HepG2 (cell line): ENCODE data around the gene TECPR1.
A peak's percentile ranks its signal among the peaks of the same experiment; 100 is the strongest.

Experiments
- ASH2L ChIP-seq: fragments of 300-600, 200-600 bp; sonication (generic); IDR thresholded peaks from 2 replicates; pipeline ENCODE4 v1.7.0; 2017; ENCODE audit warnings: low read depth, mild to moderate bottlenecking, moderate library complexity, mixed read lengths, low read length; ENCODE audit not compliant: insufficient read length
- GTF2F1 ChIP-seq: fragments of 150-350 bp; IDR thresholded peaks from 2 replicates; pipeline ENCODE4 v1.6.1; 2014; ENCODE audit warnings: low read length
- HNRNPK ChIP-seq: fragments of 200-400 bp; formaldehyde crosslinking; IDR thresholded peaks from 2 replicates; pipeline ENCODE4 v1.6.1; 2018; ENCODE audit warnings: low read length, low read depth, moderate library complexity, mild to moderate bottlenecking; ENCODE audit not compliant: poor library complexity, severe bottlenecking
- NFE2L2 ChIP-seq: fragments of 150-350 bp; IDR thresholded peaks from 2 replicates; pipeline ENCODE4 v1.6.1; 2014; ENCODE audit warnings: low read length
- RBFOX2 ChIP-seq: fragments of 200-400 bp; formaldehyde crosslinking; IDR thresholded peaks from 2 replicates; pipeline ENCODE4 v1.6.1; 2017; ENCODE audit warnings: low read depth, mild to moderate bottlenecking, low read length
- RFX1 ChIP-seq: fragments of 450-650 bp; IDR thresholded peaks from 2 replicates; pipeline ENCODE4 v1.6.1; 2017
- ZFX ChIP-seq: sonication (generic); formaldehyde crosslinking; IDR thresholded peaks from 2 replicates; pipeline ENCODE4 v1.4.0; 2020; ENCODE audit warnings: mild to moderate bottlenecking, low read depth, missing genetic modification reagents, moderate library complexity
- ZNF138 ChIP-seq: sonication (generic); formaldehyde crosslinking; IDR thresholded peaks from 2 replicates; pipeline ENCODE4 v1.5.0; 2020; ENCODE audit warnings: mild to moderate bottlenecking, low read depth, missing genetic modification reagents
- TF ChIP-seq, protein P1 (sequence below): sonication (generic); formaldehyde crosslinking; IDR thresholded peaks from 2 replicates; pipeline ENCODE4 v1.4.0; 2020; ENCODE audit warnings: missing genetic modification reagents, borderline replicate concordance
- TF ChIP-seq, protein P2 (sequence below), 2 experiments: IDR thresholded peaks; 2 replicates each; pipeline ENCODE4 v1.6.1; 2011 to 2012; ENCODE audit warnings: low read length in 2 of 2, borderline replicate concordance in 1 of 2, low read depth in 1 of 2, mild to moderate bottlenecking in 1 of 2, moderate library complexity in 1 of 2
- TF ChIP-seq, protein P3 (sequence below): sonication (generic); formaldehyde crosslinking; IDR thresholded peaks from 2 replicates; pipeline ENCODE4 v1.5.0; 2020; ENCODE audit warnings: mild to moderate bottlenecking, missing genetic modification reagents, moderate library complexity

DNA sequence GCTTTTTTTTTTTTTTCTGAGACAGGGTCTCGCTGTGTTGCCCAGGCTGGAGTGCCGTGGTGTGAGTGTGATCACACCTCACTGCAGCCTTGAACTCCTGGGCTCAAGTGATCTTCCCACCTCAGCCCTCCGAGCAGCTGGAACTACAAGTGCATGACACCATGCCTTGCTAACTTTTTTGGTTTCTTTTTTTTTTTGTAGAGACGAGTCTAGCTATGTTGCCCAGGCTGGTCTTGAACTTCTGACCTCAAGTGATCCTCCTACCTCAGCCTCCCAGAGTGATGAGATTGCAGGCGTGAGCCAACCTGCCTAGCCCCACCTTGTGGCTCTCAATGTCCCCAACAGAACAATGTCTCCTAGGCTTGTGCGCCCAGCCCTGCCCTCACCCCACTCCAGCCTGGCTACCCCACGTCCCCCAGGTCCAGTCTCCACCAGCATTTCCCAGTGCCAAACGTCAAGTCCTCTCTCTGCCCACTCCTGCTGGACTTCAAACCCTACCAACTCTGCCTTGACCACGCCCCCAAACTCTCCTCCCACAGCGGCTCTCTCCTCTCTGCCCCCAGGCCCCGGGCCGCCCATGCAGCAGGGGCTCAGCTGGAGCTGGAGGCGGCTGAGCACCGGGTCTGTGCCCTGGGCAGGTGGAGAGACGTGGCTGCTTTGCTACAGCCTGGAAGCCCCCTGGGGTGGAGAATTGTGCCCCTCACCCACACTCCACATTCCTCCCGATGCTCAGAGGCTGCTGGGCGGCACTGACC is 21.9 kb downstream of the TECPR1 start:
- no peak for TF ChIP-seq NFE2L2
- TF ChIP-seq ZNF138 (CRISPR knock-in tag) = no peak
- no peak for TF ChIP-seq ASH2L
- no peak for TF ChIP-seq RFX1
- TF ChIP-seq ZFX = no peak
- TF ChIP-seq, protein P1, sequence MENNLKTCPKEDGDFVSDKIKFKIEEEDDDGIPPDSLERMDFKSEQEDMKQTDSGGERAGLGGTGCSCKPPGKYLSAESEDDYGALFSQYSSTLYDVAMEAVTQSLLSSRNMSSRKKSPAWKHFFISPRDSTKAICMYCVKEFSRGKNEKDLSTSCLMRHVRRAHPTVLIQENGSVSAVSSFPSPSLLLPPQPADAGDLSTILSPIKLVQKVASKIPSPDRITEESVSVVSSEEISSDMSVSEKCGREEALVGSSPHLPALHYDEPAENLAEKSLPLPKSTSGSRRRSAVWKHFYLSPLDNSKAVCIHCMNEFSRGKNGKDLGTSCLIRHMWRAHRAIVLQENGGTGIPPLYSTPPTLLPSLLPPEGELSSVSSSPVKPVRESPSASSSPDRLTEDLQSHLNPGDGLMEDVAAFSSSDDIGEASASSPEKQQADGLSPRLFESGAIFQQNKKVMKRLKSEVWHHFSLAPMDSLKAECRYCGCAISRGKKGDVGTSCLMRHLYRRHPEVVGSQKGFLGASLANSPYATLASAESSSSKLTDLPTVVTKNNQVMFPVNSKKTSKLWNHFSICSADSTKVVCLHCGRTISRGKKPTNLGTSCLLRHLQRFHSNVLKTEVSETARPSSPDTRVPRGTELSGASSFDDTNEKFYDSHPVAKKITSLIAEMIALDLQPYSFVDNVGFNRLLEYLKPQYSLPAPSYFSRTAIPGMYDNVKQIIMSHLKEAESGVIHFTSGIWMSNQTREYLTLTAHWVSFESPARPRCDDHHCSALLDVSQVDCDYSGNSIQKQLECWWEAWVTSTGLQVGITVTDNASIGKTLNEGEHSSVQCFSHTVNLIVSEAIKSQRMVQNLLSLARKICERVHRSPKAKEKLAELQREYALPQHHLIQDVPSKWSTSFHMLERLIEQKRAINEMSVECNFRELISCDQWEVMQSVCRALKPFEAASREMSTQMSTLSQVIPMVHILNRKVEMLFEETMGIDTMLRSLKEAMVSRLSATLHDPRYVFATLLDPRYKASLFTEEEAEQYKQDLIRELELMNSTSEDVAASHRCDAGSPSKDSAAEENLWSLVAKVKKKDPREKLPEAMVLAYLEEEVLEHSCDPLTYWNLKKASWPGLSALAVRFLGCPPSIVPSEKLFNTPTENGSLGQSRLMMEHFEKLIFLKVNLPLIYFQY = no peak
- TF ChIP-seq, protein P2, sequence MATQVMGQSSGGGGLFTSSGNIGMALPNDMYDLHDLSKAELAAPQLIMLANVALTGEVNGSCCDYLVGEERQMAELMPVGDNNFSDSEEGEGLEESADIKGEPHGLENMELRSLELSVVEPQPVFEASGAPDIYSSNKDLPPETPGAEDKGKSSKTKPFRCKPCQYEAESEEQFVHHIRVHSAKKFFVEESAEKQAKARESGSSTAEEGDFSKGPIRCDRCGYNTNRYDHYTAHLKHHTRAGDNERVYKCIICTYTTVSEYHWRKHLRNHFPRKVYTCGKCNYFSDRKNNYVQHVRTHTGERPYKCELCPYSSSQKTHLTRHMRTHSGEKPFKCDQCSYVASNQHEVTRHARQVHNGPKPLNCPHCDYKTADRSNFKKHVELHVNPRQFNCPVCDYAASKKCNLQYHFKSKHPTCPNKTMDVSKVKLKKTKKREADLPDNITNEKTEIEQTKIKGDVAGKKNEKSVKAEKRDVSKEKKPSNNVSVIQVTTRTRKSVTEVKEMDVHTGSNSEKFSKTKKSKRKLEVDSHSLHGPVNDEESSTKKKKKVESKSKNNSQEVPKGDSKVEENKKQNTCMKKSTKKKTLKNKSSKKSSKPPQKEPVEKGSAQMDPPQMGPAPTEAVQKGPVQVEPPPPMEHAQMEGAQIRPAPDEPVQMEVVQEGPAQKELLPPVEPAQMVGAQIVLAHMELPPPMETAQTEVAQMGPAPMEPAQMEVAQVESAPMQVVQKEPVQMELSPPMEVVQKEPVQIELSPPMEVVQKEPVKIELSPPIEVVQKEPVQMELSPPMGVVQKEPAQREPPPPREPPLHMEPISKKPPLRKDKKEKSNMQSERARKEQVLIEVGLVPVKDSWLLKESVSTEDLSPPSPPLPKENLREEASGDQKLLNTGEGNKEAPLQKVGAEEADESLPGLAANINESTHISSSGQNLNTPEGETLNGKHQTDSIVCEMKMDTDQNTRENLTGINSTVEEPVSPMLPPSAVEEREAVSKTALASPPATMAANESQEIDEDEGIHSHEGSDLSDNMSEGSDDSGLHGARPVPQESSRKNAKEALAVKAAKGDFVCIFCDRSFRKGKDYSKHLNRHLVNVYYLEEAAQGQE (IDR thresholded peaks at IDR 0.05; ENCODE audit: borderline replicate concordance in 1 of 2, low read depth in 1 of 2, low read length in 2 of 2) = no peak
- no peak for TF ChIP-seq GTF2F1
- TF ChIP-seq, protein P3, sequence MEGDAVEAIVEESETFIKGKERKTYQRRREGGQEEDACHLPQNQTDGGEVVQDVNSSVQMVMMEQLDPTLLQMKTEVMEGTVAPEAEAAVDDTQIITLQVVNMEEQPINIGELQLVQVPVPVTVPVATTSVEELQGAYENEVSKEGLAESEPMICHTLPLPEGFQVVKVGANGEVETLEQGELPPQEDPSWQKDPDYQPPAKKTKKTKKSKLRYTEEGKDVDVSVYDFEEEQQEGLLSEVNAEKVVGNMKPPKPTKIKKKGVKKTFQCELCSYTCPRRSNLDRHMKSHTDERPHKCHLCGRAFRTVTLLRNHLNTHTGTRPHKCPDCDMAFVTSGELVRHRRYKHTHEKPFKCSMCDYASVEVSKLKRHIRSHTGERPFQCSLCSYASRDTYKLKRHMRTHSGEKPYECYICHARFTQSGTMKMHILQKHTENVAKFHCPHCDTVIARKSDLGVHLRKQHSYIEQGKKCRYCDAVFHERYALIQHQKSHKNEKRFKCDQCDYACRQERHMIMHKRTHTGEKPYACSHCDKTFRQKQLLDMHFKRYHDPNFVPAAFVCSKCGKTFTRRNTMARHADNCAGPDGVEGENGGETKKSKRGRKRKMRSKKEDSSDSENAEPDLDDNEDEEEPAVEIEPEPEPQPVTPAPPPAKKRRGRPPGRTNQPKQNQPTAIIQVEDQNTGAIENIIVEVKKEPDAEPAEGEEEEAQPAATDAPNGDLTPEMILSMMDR (CRISPR knock-in tag) = 0 out of 2 replicates have a peak, but pooled peaks have one; percentile 16
- TF ChIP-seq RBFOX2 = no peak
- TF ChIP-seq HNRNPK = no peak
